A673 (cell line): Measurements from ENCODE around the gene TCF20.

Experiments
- EZH2 ChIP-seq: fragments of 200-600 bp; sonication (generic); IDR thresholded peaks from 2 replicates; pipeline ENCODE4 v1.6.1; 2017; ENCODE audit warnings: borderline replicate concordance, low read depth, mild to moderate bottlenecking, mixed read lengths, antibody characterized with exemption, low read length; ENCODE audit not compliant: poor library complexity, severe bottlenecking
- TF ChIP-seq, protein P1 (sequence below): fragments of 300-800, 200-600 bp; sonication (generic); conservative IDR thresholded peaks from 2 replicates; pipeline ENCODE4 v1.5.1; 2017; ENCODE audit warnings: low read depth, mild to moderate bottlenecking, antibody characterized with exemption, low read length, moderate library complexity, mixed read lengths

DNA sequence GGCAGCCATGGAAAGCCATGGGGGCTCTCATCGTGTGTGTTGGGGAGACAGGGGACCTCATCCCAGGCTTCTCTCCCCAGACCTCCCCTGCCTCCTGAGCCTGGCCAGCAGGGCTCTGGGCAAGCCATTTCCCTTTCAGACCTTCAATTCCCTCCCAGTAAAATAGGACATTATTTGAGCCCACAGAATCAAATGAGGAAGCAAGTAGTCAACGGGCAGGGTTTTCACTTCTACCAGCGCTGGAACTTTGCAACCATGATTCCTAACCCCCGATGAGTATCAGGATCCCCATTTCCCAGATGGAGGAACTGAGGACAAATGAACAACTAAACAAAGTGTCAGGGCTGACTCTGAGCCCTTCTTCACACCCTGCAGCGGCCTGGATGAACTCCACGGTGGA, 48.9 kb upstream of the TCF20 start:
- TF ChIP-seq, protein P1, sequence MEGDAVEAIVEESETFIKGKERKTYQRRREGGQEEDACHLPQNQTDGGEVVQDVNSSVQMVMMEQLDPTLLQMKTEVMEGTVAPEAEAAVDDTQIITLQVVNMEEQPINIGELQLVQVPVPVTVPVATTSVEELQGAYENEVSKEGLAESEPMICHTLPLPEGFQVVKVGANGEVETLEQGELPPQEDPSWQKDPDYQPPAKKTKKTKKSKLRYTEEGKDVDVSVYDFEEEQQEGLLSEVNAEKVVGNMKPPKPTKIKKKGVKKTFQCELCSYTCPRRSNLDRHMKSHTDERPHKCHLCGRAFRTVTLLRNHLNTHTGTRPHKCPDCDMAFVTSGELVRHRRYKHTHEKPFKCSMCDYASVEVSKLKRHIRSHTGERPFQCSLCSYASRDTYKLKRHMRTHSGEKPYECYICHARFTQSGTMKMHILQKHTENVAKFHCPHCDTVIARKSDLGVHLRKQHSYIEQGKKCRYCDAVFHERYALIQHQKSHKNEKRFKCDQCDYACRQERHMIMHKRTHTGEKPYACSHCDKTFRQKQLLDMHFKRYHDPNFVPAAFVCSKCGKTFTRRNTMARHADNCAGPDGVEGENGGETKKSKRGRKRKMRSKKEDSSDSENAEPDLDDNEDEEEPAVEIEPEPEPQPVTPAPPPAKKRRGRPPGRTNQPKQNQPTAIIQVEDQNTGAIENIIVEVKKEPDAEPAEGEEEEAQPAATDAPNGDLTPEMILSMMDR = no peak
- no peak for TF ChIP-seq EZH2
